ENCODE data around the gene ST8SIA2.
"Not testable (repeated sequence)": the region's sequence is repeated elsewhere in the genome, so short reads cannot be mapped to it uniquely, and the experiment has no call there.

Gene ST8SIA2

DNA sequence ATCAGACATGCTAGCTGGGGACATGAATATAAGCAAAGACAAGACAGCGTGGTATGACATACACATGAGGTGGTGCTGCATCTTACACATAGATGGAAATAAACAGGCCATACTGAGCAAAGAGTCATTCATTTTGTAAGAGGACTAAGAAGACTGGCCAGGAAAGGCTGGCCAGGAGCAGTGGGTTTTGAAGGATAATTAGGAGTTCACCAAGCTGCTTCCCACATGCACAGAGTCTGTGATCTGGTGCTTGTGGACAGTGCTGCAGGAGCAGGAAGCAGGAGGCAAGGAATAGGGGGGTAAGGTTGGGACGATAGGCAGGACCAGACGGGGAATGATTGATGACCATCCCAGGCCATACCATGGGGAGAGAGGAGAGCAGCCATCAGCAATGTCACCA is 41.5 kb downstream of the ST8SIA2 start:
- no peak for DNase-seq (ENCODE audit: low read depth, low spot score)

DNA sequence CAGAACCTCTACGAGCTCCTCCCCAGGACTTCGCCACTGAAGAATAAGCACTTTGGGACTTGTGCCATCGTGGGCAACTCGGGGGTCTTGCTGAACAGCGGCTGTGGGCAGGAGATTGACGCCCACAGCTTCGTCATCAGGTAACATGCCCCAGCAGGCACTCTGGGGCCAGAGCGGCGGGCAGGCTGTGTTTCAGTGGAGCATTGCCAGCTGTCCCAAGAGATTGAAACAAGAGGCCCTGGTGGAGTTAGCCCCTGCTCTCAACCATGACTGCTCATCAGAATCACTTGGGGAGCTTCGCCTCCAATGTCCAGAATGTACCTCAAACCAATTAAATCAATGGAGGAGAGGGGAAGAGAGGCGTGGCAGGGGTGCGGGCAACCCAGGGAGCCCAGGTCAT is 44.8 kb downstream of the ST8SIA2 start:
- DNase-seq (ENCODE audit: low read depth, low spot score) = no peak

DNA sequence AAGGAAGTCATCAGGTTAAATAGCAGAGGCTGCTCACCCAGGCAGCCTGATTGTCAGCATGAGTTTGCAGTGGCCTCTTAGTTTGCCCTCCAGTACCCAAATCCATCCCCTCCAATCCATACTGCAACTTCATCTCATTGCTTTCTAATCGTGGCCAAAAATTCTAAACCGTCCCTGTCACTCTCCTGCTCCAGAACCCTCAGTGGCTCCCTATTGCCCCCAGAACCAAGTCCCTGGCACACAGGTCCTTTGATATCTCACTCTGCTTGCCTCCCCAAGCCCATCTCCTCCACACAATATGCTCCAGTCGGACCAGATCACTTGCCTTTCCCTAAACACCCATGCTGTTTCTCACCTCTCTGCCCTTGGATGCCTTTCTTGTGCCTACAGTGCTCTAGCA is 49.7 kb downstream of the ST8SIA2 start:
- no peak for DNase-seq (ENCODE audit: low read depth, low spot score)

DNA sequence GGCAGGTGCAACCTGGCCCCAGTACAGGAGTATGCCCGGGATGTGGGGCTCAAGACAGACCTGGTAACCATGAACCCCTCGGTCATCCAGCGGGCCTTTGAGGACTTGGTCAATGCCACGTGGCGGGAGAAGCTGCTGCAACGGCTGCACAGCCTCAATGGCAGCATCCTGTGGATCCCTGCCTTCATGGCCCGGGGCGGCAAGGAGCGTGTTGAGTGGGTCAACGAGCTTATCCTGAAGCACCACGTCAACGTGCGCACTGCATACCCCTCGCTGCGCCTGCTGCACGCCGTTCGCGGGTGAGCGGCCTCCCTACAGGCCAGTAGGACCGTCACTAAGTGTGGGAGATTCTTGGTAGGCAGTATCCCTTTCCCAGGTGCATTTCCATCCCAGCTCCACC is 51.0 kb downstream of the ST8SIA2 start:
- no peak for DNase-seq (ENCODE audit: low read depth, low spot score)

DNA sequence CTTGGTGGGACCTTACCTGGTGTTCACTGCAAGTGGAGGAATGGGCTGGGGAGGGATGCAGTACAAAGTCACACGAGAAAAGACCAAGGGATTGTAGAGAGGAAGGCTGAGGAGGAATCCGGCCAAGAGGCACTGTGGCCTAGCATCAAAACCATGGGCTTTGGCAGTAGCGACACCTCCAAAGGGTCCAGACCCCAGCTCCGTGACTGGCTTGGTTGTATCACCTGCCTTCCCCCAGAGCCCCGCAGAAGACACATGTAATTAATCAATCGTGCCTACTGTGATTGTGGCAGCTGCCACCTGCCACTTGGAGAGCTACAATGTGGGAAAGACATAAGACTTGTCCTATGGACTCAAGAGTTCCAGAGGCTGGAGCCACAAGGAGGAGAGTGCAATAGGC is 54.7 kb downstream of the ST8SIA2 start:
- no peak for DNase-seq (ENCODE audit: low read depth, low spot score)

DNA sequence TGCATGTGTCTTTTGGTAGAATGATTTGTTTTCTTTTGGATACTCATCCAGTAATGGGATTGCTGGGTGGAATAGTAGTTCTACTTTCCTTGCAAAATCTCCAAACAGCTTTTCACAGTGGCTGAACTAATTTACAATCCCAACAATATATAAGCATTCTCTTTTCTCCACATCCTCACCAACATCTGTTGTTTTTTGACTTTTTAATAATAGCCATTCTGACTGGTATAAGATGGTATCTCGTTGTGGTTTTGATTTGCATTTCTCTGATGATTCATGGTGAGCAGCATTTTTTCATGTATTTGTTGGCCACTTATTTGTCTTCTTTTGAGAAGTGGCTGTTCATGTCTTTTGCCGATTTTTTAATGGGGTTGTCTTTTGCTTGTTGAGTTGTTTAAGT is 55.8 kb downstream of the ST8SIA2 start:
- no peak for DNase-seq (ENCODE audit: low read depth, low spot score)

DNA sequence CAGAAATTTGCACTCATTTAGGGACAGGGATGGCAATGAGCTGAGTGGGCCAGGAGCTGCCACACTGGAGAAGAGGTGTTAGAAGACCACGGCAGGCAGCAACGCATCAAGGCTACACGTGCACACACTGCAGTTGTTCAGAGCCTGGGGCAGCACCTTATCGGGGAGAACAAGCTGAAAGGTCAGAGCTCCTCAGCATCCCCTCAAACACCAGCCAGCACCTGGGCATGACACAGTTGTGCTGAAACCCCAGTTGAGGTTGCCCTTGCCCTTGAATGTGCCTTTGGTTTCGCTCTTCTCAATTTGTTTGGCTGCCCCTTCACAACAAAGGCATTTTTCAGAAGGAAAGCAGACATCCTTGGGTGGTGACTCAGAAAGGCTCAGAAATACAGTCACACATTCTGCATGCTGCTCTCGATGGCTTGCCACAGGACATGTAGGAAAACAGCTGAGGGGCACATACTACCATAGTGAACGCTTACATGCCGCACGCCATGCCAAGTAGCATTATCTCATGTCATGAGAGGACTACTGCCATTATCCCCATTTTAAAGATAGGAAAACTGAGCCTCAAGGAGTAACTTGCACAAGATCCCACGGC is 57.6 kb downstream of the ST8SIA2 start:
- no peak for DNase-seq (ENCODE audit: low read depth, low spot score)

DNA sequence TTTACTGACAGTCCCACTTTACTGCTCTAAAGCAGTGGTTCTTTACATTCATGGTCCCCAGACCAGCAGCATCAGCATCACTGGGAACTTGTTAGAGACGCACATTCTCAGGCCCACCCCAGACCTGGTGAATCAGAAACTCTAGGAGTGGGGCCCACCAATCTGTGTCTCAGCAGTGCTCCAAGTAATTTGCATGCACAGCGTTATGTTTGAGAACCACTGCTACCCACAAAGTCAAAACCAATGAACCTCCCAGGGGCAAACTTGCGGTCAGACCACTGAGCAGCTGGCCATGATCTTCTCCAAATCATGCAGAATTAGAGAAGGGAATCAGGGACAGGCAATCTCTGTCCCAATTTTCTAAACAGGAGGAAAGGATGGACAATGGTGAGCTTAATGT is 58.5 kb downstream of the ST8SIA2 start:
- DNase-seq (ENCODE audit: low read depth, low spot score) = no peak

DNA sequence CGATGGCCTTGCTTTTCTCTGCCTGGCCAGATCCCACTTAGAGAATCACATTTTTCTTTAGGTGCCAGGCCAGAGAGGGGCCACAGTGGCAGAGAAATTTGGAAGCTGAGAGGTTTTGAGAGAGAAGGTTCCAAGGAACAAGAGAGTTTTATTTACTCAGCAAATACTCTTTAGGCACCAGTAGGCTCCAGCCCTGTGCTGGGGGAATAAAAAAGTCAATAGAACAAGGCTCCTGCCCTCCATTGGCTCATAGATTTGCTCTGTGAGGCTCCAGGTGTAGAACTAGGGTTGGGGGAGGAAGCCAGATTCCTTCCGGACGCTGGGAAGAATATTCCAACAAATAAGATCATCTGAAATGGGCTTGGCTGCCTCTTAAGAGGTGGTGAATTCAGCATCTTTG is 59.9 kb downstream of the ST8SIA2 start:
- no peak for DNase-seq (ENCODE audit: low read depth, low spot score)

DNA sequence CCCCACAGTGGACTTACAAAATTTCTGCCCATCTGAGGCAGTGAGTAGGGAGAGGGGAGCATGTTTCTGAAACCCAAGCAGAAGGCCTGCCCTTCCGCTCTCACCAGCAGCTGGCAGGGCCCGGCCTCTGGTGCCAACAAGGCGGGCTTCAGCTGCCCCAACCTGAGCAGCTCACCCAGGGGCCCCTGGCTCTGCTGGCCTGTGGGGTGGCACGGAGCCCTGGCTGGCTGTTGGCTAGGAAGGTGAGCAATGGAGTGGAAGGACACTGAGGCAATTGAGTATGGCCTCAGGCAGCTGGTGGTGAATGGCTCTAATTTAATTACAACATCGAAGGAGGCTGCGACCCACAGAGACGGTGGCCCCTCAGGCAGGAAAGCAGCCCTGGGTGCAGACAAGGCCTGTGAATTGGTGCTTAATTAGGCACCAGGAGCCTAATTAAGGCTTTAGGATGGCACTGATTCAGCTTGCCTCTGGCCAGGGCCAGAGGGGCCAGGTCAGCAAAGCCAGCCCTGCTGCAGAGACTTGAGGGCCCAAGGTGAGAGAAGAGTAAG is 60.9 kb downstream of the ST8SIA2 start:
- DNase-seq (ENCODE audit: low read depth, low spot score) = no peak

DNA sequence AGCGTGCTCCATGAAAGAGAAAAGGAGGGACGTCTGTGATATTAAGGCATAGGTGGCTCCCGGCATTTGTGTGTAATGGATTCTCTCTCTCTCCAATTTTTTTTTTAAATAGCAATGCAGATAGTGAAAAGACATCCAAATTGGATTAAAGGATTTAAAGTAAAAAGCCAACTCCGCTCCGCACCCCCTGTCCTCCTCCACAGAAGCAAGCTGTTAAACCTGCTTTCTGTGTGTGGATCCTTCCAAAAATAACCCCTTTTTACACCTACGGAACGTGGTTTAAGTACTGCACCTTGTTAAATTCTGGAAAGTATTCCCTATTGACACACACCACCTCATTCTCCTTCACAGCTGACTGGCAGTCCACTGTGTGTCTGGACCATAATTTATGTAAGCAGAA is 61.6 kb downstream of the ST8SIA2 start:
- no peak for DNase-seq (ENCODE audit: low read depth, low spot score)

DNA sequence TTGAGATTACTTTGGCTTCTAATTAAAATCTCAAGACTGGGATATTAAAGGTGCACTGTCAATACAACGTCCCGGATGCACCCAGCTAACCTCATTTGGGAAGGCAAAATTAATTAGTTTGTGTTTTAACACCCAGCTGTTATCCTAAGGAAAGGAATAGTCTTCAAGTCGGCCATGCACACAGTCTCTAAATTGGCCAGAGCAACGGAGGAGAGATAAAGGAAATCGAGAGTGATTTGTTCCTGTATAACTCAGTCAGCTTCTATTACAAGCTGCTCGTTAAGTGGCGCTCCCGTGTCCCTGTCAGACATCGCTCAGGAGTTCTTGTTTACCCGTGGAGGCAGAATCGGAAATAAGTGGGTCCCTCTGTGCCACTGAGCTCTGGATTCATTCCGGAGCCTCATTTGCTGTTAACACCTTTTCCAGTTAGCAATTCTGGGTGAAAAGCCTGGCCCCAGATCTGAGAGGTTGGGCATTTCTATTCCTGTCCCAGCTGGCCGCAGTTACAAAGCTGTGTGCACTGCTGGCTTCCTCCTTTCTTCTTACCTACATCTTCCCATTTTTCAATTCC is 63.9 kb downstream of the ST8SIA2 start:
- no peak for DNase-seq (ENCODE audit: low read depth, low spot score)

DNA sequence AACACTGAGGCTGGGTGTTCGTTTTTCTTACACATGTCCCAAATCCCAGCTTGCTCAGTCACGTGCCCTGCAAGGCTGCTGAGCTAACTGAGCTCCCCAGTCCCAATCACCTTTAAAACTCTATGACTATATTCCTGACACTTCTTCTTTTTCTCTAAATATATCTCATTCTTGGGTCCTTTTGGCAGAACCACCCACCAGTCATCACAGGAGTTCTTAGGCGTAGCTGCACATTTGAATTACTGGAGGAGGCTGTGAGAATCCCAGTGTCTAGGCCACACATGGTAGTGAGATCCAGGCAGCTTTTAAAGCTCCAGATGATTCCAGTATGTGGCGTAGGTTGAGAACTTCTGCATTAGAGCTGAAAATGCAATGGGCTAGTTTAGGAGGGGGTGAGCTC is 66.3 kb downstream of the ST8SIA2 start:
- no peak for DNase-seq (ENCODE audit: low read depth, low spot score)

DNA sequence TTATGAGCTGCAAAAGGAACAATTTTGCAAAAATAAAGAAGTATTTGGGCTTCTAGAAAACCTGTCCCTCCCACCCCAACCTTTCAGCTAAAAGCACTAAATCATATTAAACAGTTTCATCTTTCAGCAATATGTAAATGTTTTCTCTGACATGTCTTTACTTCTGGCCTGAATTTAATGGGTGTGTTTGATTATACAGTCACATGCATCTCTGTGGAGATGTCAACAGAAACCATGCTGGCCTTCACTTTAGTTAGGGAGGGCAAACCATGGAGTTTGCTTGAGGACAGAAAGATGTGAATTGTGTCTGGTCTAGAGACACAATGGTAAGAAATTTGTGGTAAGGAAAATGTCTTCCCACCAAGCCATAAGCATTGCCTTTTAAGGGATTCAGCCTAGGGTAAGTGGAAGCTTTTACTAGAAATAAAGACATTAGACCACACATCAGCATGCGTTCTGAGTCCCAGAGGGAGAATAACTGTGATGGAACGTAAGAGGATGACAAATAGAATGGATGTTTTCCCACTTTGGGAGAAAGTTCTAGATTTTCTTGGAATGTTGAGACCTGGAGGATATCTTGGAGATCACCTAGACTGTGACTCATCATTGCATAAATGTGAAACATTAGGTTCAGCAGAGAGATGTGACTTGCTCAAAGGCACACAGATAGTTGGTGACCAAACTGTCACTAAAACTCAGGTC is 68.9 kb downstream of the ST8SIA2 start:
- DNase-seq (ENCODE audit: low read depth, low spot score) = no peak

DNA sequence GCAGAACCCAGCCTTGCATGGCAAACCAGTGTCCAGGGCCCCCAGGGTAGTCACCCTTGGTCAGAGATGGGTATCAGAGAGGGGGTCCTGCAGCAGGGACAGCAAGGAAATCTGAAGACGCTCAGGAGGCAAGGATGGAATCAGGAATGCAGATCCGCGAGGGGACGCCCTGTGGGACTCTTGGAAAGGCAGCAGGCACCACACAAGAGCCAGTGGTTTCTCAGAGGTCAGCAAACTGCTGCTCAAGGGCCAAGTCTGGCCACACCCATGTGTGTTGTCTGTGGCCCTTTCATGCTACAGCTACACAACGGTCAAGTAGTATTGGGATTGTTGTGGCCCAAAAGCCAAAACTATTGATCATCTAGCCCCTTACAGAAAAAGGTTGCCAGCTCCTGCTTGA is 69.7 kb downstream of the ST8SIA2 start:
- no peak for DNase-seq (ENCODE audit: low read depth, low spot score)

DNA sequence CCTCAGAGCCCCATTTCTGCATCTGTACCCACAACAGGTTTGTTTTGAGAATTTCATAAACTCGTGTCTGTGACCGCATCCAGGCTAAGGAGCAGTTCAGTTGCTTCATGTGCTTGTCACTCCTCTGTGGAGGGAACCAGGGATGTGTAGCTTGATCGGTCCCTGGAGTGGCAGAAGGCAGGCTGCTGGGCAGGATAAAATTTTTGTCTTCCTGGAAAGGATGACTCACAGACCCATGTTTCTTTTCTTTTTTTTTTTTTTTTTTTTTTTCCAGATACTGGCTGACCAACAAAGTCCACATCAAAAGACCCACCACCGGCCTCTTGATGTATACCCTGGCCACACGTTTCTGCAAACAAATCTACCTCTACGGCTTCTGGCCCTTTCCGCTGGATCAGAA is 70.1 kb downstream of the ST8SIA2 start:
- DNase-seq (ENCODE audit: low read depth, low spot score) = no peak

DNA sequence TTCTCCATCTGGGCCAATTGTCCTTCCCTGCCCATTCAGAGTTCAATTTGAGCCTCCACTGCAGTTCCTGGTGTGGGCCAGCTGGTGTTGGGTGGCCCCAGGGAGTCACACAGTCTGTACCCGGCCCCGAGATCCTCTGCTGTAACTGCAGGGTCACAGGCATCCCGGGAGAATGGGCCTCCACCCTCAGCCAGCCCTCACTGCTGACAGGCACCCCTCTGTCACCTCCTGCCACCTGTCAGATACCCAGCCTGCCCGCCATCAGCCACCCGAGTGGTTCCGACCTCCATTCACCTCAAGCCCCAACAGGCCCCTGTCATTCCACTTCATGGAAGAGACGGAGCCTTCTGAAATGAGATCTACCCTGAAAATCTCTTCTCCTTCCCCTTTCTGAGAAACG is 73.2 kb downstream of the ST8SIA2 start:
- DNase-seq (ENCODE audit: low read depth, low spot score) = no peak

DNA sequence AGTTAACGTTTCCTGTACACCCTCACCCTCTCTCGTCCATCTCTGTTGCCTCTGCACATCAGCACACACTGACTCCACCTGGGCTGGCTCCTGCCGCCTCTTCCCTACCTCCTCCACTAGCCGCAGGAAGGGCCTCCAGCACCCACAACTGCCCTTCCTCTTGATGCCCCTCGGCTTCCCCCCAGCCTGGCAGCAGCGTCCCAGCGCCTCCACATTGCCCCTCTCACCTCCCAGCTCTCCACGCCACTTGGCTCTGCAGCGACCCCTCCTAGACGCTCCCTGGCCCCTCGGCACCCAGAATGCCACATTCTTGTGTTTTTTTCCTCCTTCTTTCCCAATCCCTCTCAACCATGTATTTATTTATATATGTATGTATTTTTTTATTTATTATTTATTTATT is 73.6 kb downstream of the ST8SIA2 start:
- DNase-seq (ENCODE audit: low read depth, low spot score) = no peak

DNA sequence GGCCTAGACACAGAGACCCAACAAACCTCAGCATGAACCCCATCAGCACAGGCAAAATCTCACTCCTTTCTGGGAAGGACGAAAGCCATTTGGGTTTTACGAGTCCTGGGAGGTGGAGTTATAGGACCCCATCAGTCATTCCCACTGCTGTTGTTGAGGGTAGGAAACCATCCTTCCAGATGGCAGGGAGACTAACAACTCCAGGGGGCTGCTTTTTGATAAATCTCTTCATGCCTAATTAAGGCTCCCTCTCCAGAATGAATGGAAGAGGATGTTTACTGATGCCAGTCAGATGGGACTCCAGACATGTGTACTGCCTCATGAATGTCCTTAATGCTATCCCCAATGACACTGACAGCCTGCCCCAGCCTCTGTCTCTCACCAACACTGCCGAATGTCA is 75.3 kb downstream of the ST8SIA2 start:
- DNase-seq (ENCODE audit: low read depth, low spot score) = no peak

DNA sequence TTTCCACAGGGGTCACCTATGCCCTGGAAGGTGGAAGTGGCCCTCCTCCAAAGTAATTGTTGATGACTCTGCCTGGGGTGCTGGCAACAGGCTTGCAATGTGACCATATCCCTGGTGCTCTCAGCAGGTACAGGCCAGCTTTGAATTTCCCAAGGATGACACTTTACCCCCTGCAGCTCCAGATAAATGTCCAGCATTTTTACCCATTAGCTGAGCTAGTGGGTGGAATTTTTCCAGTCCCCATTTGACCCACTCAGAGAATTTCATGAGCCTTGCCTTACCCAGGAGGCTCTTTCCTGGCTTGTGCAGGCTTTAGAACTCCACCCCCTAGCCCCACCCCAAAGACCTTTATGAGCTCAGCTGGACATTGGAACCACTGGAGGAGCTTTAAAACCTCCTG is 77.6 kb downstream of the ST8SIA2 start:
- no peak for DNase-seq (ENCODE audit: low read depth, low spot score)

DNA sequence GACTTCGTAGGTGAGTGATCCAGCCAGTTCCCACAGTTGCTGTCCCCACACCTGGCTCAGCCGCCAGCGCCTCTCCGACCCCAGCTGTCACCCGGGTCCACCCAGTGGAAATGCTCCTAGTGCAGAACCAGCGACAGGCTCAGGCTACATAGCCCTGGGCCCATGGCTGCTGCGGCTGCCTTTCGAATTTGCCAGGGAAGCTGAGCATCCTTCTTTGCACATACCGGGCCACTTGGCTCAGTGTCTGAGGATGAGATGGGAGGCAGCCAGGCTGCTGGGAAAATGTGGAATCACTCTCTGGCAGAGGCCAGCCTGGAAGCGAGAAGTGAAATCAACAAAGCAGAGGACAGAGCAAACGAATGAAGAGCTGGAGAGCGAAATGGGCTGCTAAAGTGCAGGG is 80.1 kb downstream of the ST8SIA2 start:
- DNase-seq (ENCODE audit: low read depth, low spot score) = no peak

DNA sequence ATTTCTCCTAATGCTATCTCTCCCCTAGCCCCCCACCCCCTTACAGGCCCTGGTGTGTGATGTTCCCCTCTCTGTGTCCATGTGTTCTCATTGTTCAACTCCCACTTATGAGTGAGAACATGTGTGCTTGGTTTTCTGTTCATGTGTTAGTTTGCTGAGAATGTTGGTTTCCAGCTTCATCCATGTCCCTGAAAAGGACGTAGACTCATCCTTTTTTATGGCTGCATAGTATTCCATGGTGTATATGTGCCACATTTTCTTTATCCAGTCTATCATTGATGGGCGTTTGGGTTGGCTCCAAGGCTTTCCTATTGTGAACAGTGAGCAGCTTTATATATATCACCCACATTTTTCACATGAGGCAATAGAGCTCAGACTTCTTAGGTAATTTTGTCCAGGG is 86.0 kb downstream of the ST8SIA2 start:
- not testable (repeated sequence) for DNase-seq (ENCODE audit: low read depth, low spot score)

DNA sequence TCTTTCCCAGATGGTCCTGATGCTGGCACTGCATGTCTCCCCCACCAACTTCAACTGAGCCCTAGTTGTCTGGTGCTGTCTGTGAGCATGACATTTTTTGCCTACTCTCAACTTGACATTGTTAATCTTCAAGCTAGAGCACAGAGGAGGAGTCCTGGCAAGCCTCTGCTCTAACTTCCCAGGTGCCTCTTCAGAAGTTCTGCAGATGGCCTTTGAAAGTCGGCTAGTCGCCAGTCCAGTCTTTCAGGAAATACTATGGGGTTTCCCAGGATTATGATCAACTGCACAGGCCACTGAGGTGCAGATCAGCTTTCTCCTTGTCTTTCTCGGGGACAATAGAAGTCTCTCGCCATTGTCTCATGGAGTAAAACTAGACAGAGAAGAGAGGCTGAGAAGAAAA is 86.7 kb downstream of the ST8SIA2 start:
- DNase-seq (ENCODE audit: low read depth, low spot score) = no peak

Measured in activated CD4-positive, CD25-positive, alpha-beta regulatory T cell treated with anti-CD3 and anti-CD28 coated beads, Interleukin-2, amount 50 U/mL, for 16 hours (primary cell).